ENCODE measurements around the gene POLA1. TPM values are rescaled to one million over a fixed set of nuclear protein-coding genes. Genes with fewer than 3 reads are reported as not detected.
A peak's percentile ranks its signal among the peaks of the same experiment; 100 is the strongest.

The POLA1 gene
- total and polyA plus RNA-seq, 2 experiments from 2014 or later, result 19.4 to 22.9 TPM

DNA sequence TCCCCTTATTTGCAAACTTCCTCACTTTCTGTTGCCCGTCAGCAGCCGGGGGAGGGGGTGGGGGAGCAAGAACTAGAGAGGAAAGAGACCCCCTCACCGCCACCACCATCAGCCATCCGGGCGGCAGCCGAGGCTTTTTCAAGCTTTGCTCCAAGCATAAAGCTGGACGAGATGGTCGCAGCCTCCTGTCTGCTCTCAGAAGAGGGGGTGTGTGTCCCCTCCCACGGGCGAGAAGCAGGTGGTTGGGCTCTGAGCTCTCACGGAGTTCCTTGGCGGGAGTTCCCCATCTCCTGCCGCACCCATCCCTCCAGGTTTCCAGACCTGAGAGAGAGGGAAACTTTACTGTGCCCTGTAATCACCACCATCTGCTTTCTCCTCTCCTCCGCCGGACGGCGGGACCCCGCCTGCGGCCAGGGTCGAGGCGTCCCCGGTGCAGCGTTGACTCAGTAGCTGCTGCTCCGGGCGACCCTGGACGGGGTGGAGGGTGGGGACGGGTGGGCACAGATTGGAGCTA, 326.7 kb downstream of the POLA1 start:
- no peaks in the 10 kb centered on the region for H3K9me3 ChIP-seq (ENCODE audit: low read depth)
- TF ChIP-seq, protein P1, sequence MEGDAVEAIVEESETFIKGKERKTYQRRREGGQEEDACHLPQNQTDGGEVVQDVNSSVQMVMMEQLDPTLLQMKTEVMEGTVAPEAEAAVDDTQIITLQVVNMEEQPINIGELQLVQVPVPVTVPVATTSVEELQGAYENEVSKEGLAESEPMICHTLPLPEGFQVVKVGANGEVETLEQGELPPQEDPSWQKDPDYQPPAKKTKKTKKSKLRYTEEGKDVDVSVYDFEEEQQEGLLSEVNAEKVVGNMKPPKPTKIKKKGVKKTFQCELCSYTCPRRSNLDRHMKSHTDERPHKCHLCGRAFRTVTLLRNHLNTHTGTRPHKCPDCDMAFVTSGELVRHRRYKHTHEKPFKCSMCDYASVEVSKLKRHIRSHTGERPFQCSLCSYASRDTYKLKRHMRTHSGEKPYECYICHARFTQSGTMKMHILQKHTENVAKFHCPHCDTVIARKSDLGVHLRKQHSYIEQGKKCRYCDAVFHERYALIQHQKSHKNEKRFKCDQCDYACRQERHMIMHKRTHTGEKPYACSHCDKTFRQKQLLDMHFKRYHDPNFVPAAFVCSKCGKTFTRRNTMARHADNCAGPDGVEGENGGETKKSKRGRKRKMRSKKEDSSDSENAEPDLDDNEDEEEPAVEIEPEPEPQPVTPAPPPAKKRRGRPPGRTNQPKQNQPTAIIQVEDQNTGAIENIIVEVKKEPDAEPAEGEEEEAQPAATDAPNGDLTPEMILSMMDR (IDR thresholded peaks at IDR 0.05; ENCODE audit: low read depth, low read length), result no peak
- no peaks in the 10 kb centered on the region for H3K36me3 ChIP-seq
- peaks cover 100% of the 10 kb centered on the region for H3K27me3 ChIP-seq
- peak overlapping the region; percentile 22 for H3K4me3 ChIP-seq
- no peak for DNase-seq (ENCODE audit: low read depth in 1 of 2, low spot score in 1 of 2)
- peaks cover 5% of the 10 kb centered on the region for H3K4me1 ChIP-seq (ENCODE audit: low read depth)
- no peak overlapping the region for H3K27ac ChIP-seq

DNA sequence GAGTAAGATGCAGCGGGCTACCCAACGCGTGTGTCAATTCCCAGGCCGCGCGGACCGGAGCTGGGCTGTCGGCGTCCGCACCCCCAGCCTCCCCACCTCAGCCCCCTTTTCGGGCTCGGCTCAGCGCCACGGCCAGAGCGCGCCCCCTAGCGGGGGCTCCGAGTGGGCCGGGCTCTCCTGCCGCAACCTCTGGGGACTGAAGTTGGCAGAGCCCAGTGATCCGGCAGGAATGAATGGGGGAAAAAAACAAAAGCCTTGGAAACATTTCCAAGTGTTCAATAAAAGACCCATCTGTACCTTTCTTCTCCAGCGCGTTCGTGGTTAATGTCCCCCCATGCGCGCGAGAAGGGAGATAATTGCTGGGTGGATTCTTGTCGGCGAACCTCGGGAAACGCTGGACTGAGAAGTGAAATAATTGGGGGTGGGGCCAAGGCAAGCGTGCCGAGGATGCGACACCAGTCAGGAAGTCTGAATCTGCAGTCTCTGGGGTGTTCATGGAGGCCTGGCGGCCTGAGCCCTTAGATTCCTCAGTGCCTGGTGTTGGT, 327.3 kb downstream of the POLA1 start:
- Histone ChIP-seq H3K27me3 (peaks cover 100% of the 10 kb centered on the region), H3K27ac (no peak overlapping the region), H3K36me3 (no peaks in the 10 kb centered on the region), H3K4me1 (ENCODE audit: low read depth) (peaks cover 3% of the 10 kb centered on the region), H3K9me3 (ENCODE audit: low read depth) (no peaks in the 10 kb centered on the region), H3K4me3 (peak overlapping the region; percentile 22)
- TF ChIP-seq, protein P1 (IDR thresholded peaks at IDR 0.05; ENCODE audit: low read depth, low read length), result peak; percentile 59
- peak; percentile 18 to 72 for DNase-seq (ENCODE audit: low read depth in 1 of 2, low spot score in 1 of 2)

DNA sequence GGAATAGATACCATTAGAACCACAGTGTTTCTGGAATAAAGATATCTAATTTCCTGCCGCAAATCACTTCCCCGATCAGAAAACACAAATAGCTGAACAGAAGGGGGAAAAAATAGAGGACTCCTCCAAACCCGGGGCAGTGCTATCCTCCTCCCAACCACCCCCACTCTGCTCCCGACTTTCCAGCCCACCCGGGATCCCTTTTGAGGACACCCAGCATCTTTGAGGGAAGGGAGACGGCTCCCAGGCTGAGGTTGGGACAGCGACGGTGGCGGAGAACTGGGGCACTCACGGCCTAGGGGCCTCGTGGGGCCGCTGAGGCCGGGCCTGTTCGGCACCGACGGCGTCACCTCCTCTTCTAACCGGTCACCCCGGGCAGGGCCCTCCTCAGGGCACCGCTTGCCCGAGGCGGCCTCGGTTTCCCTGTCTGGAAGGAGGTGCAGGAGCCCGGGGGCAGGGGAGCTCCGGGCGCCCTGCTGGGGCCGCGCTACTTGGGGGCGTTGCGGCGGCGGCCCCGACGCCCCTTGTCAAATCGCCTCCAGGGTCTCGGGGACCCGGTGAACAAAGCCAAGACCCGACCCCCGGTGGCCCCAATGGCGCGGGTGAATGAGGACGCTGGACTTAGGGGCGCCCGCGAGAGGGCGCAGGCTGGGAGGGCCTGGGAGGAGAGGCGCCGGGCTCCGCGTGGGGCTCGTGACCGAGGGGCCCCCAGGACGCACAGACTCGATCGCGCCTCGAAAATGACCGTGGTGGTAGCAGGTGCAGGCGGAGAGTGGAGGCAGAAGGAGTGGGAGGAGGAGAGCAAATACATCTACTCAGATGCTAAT, 329.0 kb downstream of the POLA1 start:
- Histone ChIP-seq H3K36me3 (no peaks in the 10 kb centered on the region), H3K4me3 (no peak overlapping the region), H3K27me3 (peaks cover 97% of the 10 kb centered on the region), H3K4me1 (ENCODE audit: low read depth) (peaks cover 3% of the 10 kb centered on the region), H3K27ac (no peak overlapping the region), H3K9me3 (ENCODE audit: low read depth) (no peaks in the 10 kb centered on the region)
- DNase-seq (ENCODE audit: low read depth in 1 of 2, low spot score in 1 of 2), result no peak
- TF ChIP-seq, protein P1 (IDR thresholded peaks at IDR 0.05; ENCODE audit: low read depth, low read length), result peak; percentile 26

DNA sequence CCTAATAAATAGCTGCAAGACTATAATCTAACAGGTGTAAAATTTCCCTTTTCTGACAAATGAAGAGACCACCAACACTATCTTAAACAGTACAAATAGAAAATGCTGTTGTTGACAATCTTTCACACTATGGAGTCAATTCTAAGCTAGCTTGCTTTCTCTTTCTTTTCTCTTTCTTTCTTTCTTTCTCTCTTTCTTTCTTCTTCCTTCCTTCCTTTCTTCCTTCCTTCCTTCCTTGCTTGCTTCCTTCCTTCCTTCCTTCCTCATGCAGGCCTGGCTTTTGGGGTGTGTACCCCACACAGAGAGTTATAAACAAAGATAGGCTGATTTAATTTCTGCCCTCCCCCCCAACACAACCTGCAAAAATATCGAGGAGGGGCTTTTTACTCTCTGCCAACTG, 330.2 kb downstream of the POLA1 start:
- H3K36me3 ChIP-seq, result no peaks in the 10 kb centered on the region
- H3K4me1 ChIP-seq (ENCODE audit: low read depth), result peaks cover 3% of the 10 kb centered on the region
- H3K9me3 ChIP-seq (ENCODE audit: low read depth), result no peaks in the 10 kb centered on the region
- H3K4me3 ChIP-seq, result no peak overlapping the region
- no peak for DNase-seq (ENCODE audit: low read depth in 1 of 2, low spot score in 1 of 2)
- no peak overlapping the region for H3K27ac ChIP-seq
- peaks cover 94% of the 10 kb centered on the region for H3K27me3 ChIP-seq
- TF ChIP-seq, protein P1 (IDR thresholded peaks at IDR 0.05; ENCODE audit: low read depth, low read length), result no peak

DNA sequence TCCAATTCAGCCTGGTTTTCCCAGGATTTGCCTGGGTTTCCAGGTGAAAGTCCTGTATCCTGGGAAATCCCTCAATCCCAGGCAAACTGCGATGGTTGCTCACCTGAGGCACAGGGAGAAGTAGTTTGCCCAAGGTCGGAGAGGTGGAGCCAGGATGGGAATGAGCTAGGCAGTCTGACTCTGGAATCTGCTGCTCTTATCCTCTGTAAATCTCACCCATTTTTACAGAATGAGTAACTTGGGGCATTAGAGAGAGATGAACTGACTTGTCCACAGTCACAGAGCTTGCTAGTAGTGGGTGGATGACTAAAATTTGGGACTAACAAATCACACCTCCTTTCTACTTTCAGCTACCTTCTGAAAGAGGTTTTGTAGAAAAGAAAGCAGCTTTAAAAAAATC, 331.9 kb downstream of the POLA1 start:
- H3K27ac ChIP-seq, result no peak overlapping the region
- no peaks in the 10 kb centered on the region for H3K9me3 ChIP-seq (ENCODE audit: low read depth)
- DNase-seq (ENCODE audit: low read depth in 1 of 2, low spot score in 1 of 2), result no peak
- no peak overlapping the region for H3K4me3 ChIP-seq
- no peaks in the 10 kb centered on the region for H3K36me3 ChIP-seq
- peaks cover 3% of the 10 kb centered on the region for H3K4me1 ChIP-seq (ENCODE audit: low read depth)
- H3K27me3 ChIP-seq, result peaks cover 78% of the 10 kb centered on the region
- TF ChIP-seq, protein P1 (IDR thresholded peaks at IDR 0.05; ENCODE audit: low read depth, low read length), result no peak

Data from cardiac muscle cell (in vitro differentiated cells and primary cell).